NB4 (cell line): ENCODE results near the gene ERVMER34-1.

Experiments used
- POLR2A ChIP-seq: IDR thresholded peaks from 2 replicates; pipeline ENCODE4 v1.6.1; 2011; ENCODE audit warnings: mild to moderate bottlenecking; ENCODE audit not compliant: insufficient read length; ENCODE audit errors: extremely low read depth
- TF ChIP-seq, protein P1 (sequence below): IDR thresholded peaks from 2 replicates; pipeline ENCODE4 v1.6.1; 2011; ENCODE audit warnings: low read depth, low read length

DNA sequence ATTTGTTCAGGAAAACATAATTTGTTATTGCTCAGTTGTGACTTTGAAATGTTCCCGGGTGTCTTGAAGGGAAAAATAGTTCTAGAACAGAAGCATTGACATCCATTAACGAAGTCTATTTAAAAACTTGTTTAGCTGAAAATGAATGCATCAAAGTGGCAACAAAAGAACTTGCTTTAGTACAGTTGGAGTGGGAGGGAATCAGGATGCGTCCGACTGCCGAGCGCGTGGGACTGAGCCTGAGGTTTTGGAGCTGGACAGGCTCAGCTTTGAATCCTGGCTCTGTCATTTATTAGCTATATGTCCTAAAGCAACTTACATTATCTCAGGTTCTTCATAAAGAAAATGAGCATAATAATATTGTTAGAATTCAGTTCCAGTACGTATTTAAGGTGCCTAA lies 9.0 kb upstream of the ERVMER34-1 start:
- TF ChIP-seq, protein P1, sequence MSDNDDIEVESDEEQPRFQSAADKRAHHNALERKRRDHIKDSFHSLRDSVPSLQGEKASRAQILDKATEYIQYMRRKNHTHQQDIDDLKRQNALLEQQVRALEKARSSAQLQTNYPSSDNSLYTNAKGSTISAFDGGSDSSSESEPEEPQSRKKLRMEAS: no peak
- TF ChIP-seq POLR2A: no peak
